ENCODE measurements around the gene MBD3. TPM values are rescaled to one million over a fixed set of nuclear protein-coding genes. Genes with fewer than 3 reads are reported as not detected.
A peak's percentile ranks its signal among the peaks of the same experiment; 100 is the strongest.
"Not testable (repeated sequence)": the region's sequence is repeated elsewhere in the genome, so short reads cannot be mapped to it uniquely, and the experiment has no call there.

The MBD3 gene, protein sequence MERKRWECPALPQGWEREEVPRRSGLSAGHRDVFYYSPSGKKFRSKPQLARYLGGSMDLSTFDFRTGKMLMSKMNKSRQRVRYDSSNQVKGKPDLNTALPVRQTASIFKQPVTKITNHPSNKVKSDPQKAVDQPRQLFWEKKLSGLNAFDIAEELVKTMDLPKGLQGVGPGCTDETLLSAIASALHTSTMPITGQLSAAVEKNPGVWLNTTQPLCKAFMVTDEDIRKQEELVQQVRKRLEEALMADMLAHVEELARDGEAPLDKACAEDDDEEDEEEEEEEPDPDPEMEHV
- 64.6 TPM for polyA plus RNA-seq (2013, experiment 1 of 2)
- 63.6 TPM for polyA plus RNA-seq (2013, experiment 2 of 2)

DNA sequence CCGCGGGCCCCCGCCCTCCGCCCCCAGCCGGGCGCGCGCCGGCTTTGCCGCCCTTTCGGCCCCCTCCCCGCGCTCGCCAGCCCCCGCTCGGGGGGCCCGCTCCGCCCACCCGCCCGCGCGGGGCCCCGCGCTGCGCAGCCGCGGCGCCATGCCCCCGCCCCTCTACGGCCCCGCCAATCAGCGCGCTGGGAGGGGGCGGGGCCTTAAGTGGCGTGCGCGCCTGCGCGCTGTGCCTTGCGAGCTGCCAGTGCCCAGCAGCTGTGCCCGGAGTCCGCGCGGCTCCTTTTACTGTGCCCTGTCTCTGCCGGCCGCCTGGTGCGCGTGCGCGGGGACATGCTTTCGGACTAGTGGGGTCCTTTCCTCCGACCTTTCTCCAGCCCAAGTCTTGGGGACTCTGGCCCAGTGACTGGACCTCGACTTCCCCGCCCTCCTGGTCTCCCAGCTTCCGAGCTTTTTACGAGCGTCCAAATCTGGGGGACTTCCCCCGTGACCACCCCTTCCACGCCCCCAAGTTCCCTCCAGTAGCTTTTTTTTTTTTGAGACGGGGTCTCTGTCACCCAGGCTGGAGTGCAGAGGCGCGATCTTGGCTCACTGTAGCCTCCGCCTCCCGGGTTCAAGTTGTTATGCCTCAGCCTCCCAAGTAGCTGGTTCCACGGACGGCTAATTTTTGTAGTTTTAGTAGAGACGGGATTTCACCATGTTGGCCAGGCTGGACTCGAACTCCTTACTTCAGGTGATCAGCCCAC lies at the start of gene MBD3:
MBD3 (minus strand) TSS at position 111 of the 746 bp plus-strand sequence. CDS start 234 bp downstream, outside the sequence.
- H3K23ac ChIP-seq (ENCODE audit: low read length) = peak within 1 kb of the TSS; percentile 73
- H3K4me3 ChIP-seq (ENCODE audit: low read length) = peak within 1 kb of the TSS; percentile 48
- peaks cover 5% of the 10 kb centered on the region for H3K4me1 ChIP-seq (ENCODE audit: control insufficient read depth, low read depth, low read length)
- no peak within 1 kb of the TSS for H2BK15ac ChIP-seq (replicated peaks; ENCODE audit: low read depth)
- peak within 1 kb of the TSS; percentile 99 for H2BK120ac ChIP-seq (ENCODE audit: low read depth, low read length)
- peak within 1 kb of the TSS; percentile 99 for H3K4ac ChIP-seq (ENCODE audit: low read depth, low read length)
- peak within 1 kb of the TSS; percentile 6 for H4K5ac ChIP-seq (ENCODE audit: low read length)
- peak within 1 kb of the TSS; percentile 99 for H4K8ac ChIP-seq (ENCODE audit: low read depth, low read length)
- H3K79me1 ChIP-seq (ENCODE audit: low read length) = peaks cover 11% of the 10 kb centered on the region
- peak within 1 kb of the TSS; percentile 94 for H3K4me2 ChIP-seq (ENCODE audit: low read length)
- no peaks in the 10 kb centered on the region for H3K27me3 ChIP-seq (ENCODE audit: insufficient read depth, low read length, poor library complexity)
- peaks cover 7% of the 10 kb centered on the region for H3K36me3 ChIP-seq (ENCODE audit: control insufficient read depth, insufficient read depth, low read length)
- peak; percentile 94 for DNase-seq
- peak within 1 kb of the TSS; percentile 47 for H2BK5ac ChIP-seq (ENCODE audit: low read length)
- H2AK5ac ChIP-seq (ENCODE audit: low read length) = peak within 1 kb of the TSS; percentile 1
- peak within 1 kb of the TSS; percentile 94 for H3K56ac ChIP-seq (ENCODE audit: low read length)
- peak within 1 kb of the TSS; percentile 96 for H3K18ac ChIP-seq (ENCODE audit: low read length)
- H3K27ac ChIP-seq (ENCODE audit: low read depth, low read length) = peak within 1 kb of the TSS; percentile 100
- no CpG with 5 or more reads among the region's 68 CpGs for WGBS (ENCODE audit: extremely low coverage, insufficient coverage, low lambda C conversion rate)
- peaks cover 28% of the 10 kb centered on the region for H3K79me2 ChIP-seq (ENCODE audit: control insufficient read depth, insufficient read depth, low read length)
- peak within 1 kb of the TSS; percentile 83 for H3K9ac ChIP-seq (ENCODE audit: low read length)

DNA sequence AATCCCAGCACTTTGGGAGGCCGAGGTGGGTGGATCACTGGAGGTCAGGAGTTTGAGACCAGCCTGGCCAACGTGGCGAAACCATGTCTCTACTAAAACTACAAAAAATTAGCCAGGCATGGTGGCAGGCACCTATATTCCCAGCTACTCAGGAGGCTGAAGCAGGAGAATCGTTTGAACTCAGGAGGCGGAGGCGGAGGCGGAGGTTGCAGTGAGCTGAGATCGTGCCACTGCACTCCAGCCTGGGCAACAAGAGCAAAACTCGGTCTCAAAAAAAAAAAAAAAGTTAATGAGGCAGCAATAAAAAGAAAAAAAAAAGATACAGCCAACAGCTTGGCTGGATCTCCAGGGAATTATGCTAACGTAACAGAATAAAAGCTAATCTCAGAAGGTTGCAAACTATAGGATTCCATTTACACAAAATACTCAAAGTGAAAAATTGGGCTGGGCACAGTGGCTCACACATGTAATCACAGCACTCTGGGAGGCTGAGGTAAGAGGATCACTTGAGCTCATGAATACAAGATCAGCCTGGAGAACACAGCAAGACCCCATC lies 48.3 kb upstream of the MBD3 start:
- H3K23ac ChIP-seq (ENCODE audit: low read length); H3K27ac ChIP-seq (ENCODE audit: low read depth, low read length); H3K9ac ChIP-seq (ENCODE audit: low read length); H2BK120ac ChIP-seq (ENCODE audit: low read depth, low read length); H3K27me3 ChIP-seq (ENCODE audit: insufficient read depth, low read length, poor library complexity); H3K4me3 ChIP-seq (ENCODE audit: low read length); H2BK15ac ChIP-seq (replicated peaks; ENCODE audit: low read depth); H4K5ac ChIP-seq (ENCODE audit: low read length); H2BK5ac ChIP-seq (ENCODE audit: low read length); H3K4me1 ChIP-seq (ENCODE audit: control insufficient read depth, low read depth, low read length); H3K4ac ChIP-seq (ENCODE audit: low read depth, low read length); DNase-seq; H3K56ac ChIP-seq (ENCODE audit: low read length); H2AK5ac ChIP-seq (ENCODE audit: low read length); H3K4me2 ChIP-seq (ENCODE audit: low read length); H4K8ac ChIP-seq (ENCODE audit: low read depth, low read length); H3K18ac ChIP-seq (ENCODE audit: low read length): not testable (repeated sequence)
- Histone ChIP-seq H3K36me3 (ENCODE audit: control insufficient read depth, insufficient read depth, low read length) (peaks cover 17% of the 10 kb centered on the region), H3K79me2 (ENCODE audit: control insufficient read depth, insufficient read depth, low read length) (peaks cover 21% of the 10 kb centered on the region), H3K79me1 (ENCODE audit: low read length) (peaks cover 18% of the 10 kb centered on the region)
- no CpG with 5 or more reads among the region's 10 CpGs for WGBS (ENCODE audit: extremely low coverage, insufficient coverage, low lambda C conversion rate)

DNA sequence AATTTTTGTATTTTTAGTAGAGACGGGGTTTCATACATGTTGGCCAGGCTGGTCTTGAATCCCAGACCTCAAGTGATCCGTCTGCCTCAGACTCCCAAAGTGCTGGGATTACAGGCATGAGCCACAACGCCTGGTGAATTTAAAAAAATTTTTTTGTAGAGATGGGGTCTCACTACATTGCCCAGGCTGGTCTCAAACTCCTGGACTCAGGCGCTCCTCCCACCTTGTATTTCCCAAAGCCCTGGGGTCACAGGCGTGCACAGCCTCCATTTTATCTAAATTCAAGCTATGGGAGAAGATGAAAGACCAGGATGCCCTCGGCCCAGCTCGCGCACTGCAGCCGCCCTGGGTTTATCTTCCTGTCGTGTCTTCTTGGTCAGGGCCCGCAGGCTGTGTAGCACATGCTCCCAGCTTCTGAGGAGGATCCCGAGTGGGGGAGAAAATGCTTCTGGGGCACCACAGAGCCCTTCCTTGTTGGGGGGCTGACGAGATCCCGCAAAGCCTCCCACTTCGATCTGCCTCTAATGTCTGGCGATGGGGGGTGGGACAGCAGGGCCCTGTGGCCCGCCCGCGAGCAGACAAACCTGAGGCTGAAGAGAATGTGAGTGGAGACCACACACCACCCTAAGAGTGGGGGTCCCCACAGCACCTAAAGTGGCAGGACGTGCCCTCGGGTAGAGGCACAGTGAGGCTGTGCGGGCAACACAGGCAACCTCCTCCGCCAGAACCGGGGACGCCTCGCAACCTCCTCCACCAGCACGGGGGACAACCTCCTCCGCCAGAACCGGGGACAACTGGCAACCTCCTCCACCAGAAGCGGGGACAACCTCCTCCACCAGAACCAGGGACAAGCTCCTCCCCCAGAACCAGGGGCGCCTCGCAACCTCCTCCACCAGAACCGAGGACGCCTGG lies 43.9 kb upstream of the MBD3 start:
- Histone ChIP-seq H4K5ac (ENCODE audit: low read length) (no peak overlapping the region), H3K27ac (ENCODE audit: low read depth, low read length) (no peak overlapping the region), H3K79me1 (ENCODE audit: low read length) (peaks cover 21% of the 10 kb centered on the region), H4K8ac (ENCODE audit: low read depth, low read length) (no peak overlapping the region), H3K4ac (ENCODE audit: low read depth, low read length) (no peak overlapping the region), H3K36me3 (ENCODE audit: control insufficient read depth, insufficient read depth, low read length) (peaks cover 16% of the 10 kb centered on the region), H2BK15ac (replicated peaks; ENCODE audit: low read depth) (no peak overlapping the region), H3K27me3 (ENCODE audit: insufficient read depth, low read length, poor library complexity) (no peaks in the 10 kb centered on the region), H3K23ac (ENCODE audit: low read length) (no peak overlapping the region), H3K56ac (ENCODE audit: low read length) (no peak overlapping the region), H3K79me2 (ENCODE audit: control insufficient read depth, insufficient read depth, low read length) (peaks cover 27% of the 10 kb centered on the region), H2BK120ac (ENCODE audit: low read depth, low read length) (no peak overlapping the region), H3K4me2 (ENCODE audit: low read length) (no peak overlapping the region), H2AK5ac (ENCODE audit: low read length) (no peak overlapping the region), H3K4me3 (ENCODE audit: low read length) (no peak overlapping the region), H3K4me1 (ENCODE audit: control insufficient read depth, low read depth, low read length) (no peaks in the 10 kb centered on the region), H3K9ac (ENCODE audit: low read length) (no peak overlapping the region), H2BK5ac (ENCODE audit: low read length) (no peak overlapping the region), H3K18ac (ENCODE audit: low read length) (no peak overlapping the region)
- no CpG with 5 or more reads among the region's 34 CpGs for WGBS (ENCODE audit: extremely low coverage, insufficient coverage, low lambda C conversion rate)
- DNase-seq = no peak

DNA sequence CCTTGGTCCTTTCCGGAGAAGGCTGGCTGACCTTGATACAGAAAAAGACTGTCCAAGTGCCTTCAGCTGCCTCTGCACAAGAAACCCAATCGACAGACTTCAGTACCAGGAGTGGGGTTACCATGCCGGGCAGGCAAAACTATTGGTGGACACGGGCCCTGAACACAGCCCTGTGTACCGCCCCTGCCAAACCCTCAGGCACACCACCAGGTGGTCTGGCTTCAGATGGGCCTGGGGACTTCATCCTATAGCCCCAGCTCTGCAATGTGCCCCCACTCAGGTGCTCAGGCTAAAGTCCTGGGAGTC lies 42.2 kb upstream of the MBD3 start:
- H4K5ac ChIP-seq (ENCODE audit: low read length) = no peak overlapping the region
- WGBS (ENCODE audit: extremely low coverage, insufficient coverage, low lambda C conversion rate) = no CpG with 5 or more reads among the region's 5 CpGs
- H2AK5ac ChIP-seq (ENCODE audit: low read length) = no peak overlapping the region
- no peak overlapping the region for H3K56ac ChIP-seq (ENCODE audit: low read length)
- no peak overlapping the region for H3K9ac ChIP-seq (ENCODE audit: low read length)
- no peak overlapping the region for H3K23ac ChIP-seq (ENCODE audit: low read length)
- peaks cover 14% of the 10 kb centered on the region for H3K36me3 ChIP-seq (ENCODE audit: control insufficient read depth, insufficient read depth, low read length)
- H3K27me3 ChIP-seq (ENCODE audit: insufficient read depth, low read length, poor library complexity) = no peaks in the 10 kb centered on the region
- DNase-seq = no peak
- H3K79me1 ChIP-seq (ENCODE audit: low read length) = peaks cover 22% of the 10 kb centered on the region
- no peak overlapping the region for H4K8ac ChIP-seq (ENCODE audit: low read depth, low read length)
- H3K79me2 ChIP-seq (ENCODE audit: control insufficient read depth, insufficient read depth, low read length) = peaks cover 26% of the 10 kb centered on the region
- no peak overlapping the region for H2BK120ac ChIP-seq (ENCODE audit: low read depth, low read length)
- H2BK15ac ChIP-seq (replicated peaks; ENCODE audit: low read depth) = no peak overlapping the region
- H3K18ac ChIP-seq (ENCODE audit: low read length) = no peak overlapping the region
- no peak overlapping the region for H3K4me2 ChIP-seq (ENCODE audit: low read length)
- no peak overlapping the region for H3K4ac ChIP-seq (ENCODE audit: low read depth, low read length)
- H2BK5ac ChIP-seq (ENCODE audit: low read length) = no peak overlapping the region
- no peak overlapping the region for H3K4me3 ChIP-seq (ENCODE audit: low read length)
- H3K27ac ChIP-seq (ENCODE audit: low read depth, low read length) = no peak overlapping the region
- no peaks in the 10 kb centered on the region for H3K4me1 ChIP-seq (ENCODE audit: control insufficient read depth, low read depth, low read length)

DNA sequence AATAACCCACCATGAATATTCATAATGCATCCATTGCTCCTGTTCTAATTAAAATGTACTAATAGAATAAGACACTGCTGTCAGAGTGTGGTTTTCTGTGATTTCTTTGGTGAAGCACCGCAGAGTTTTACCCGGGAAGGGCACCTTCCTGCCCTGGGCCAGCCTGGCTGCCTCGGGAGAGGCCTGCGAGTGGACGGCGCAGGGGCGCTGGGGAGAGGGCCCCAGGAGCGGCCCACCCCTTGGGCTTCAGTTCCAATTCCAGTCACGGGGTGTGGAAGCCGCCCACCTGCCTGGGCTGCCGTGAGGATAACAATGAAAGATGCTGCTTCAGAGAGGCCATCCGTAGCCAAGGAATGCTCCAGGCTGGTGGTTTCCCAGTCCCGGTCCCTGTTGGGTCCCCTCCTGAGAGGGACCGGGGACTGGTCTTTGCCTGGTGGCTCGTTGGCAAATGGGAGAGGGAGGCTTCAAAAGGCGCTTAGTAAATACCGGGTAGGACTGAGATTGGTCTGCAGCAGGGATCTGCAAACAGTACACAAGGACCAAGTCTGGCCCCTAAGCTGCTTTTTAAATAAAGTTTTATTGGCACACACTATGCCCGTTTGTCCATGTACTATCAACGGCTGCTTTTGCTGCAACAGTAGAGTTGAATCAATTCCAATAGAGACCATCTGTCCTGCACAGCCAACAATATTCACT lies 41.7 kb upstream of the MBD3 start:
- no peak overlapping the region for H2BK120ac ChIP-seq (ENCODE audit: low read depth, low read length)
- H3K79me1 ChIP-seq (ENCODE audit: low read length) = peaks cover 22% of the 10 kb centered on the region
- no peak overlapping the region for H3K23ac ChIP-seq (ENCODE audit: low read length)
- H3K27ac ChIP-seq (ENCODE audit: low read depth, low read length) = no peak overlapping the region
- H3K36me3 ChIP-seq (ENCODE audit: control insufficient read depth, insufficient read depth, low read length) = peaks cover 13% of the 10 kb centered on the region
- DNase-seq = no peak
- H4K5ac ChIP-seq (ENCODE audit: low read length) = no peak overlapping the region
- no peaks in the 10 kb centered on the region for H3K27me3 ChIP-seq (ENCODE audit: insufficient read depth, low read length, poor library complexity)
- no peak overlapping the region for H3K4me2 ChIP-seq (ENCODE audit: low read length)
- no CpG with 5 or more reads among the region's 19 CpGs for WGBS (ENCODE audit: extremely low coverage, insufficient coverage, low lambda C conversion rate)
- no peak overlapping the region for H3K4ac ChIP-seq (ENCODE audit: low read depth, low read length)
- peaks cover 24% of the 10 kb centered on the region for H3K79me2 ChIP-seq (ENCODE audit: control insufficient read depth, insufficient read depth, low read length)
- H3K9ac ChIP-seq (ENCODE audit: low read length) = no peak overlapping the region
- no peak overlapping the region for H2BK5ac ChIP-seq (ENCODE audit: low read length)
- no peak overlapping the region for H2BK15ac ChIP-seq (replicated peaks; ENCODE audit: low read depth)
- no peak overlapping the region for H3K4me3 ChIP-seq (ENCODE audit: low read length)
- no peak overlapping the region for H3K56ac ChIP-seq (ENCODE audit: low read length)
- H3K4me1 ChIP-seq (ENCODE audit: control insufficient read depth, low read depth, low read length) = no peaks in the 10 kb centered on the region
- no peak overlapping the region for H4K8ac ChIP-seq (ENCODE audit: low read depth, low read length)
- H2AK5ac ChIP-seq (ENCODE audit: low read length) = no peak overlapping the region
- H3K18ac ChIP-seq (ENCODE audit: low read length) = no peak overlapping the region
